C4-2B (cell line): Measurements from ENCODE around the gene VPS36.

Experiments
- ZFX ChIP-seq: fragments of 450-650 bp; IDR thresholded peaks from 2 replicates; pipeline ENCODE4 v1.6.1; 2017
- TF ChIP-seq, protein P1 (sequence below): fragments of 450-650 bp; conservative IDR thresholded peaks from 2 replicates; pipeline ENCODE4 v1.5.1; 2017; ENCODE audit warnings: mild to moderate bottlenecking

DNA sequence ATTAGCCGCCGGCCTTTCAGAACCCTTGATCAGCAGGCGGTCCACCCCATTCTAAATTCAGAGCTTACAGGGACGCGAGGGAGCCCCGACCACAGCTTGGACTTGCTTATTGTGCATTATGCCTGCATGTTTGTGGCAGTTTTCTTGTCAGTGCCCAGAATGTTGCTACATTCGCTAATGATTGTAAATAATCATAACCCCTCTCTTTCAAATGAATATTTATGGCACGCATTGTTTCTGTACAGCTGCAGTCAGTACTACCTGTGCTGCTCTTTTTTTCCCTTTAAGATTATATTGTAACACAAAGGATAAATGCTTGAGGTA is 321 bp upstream of the VPS36 start:
- TF ChIP-seq, protein P1, sequence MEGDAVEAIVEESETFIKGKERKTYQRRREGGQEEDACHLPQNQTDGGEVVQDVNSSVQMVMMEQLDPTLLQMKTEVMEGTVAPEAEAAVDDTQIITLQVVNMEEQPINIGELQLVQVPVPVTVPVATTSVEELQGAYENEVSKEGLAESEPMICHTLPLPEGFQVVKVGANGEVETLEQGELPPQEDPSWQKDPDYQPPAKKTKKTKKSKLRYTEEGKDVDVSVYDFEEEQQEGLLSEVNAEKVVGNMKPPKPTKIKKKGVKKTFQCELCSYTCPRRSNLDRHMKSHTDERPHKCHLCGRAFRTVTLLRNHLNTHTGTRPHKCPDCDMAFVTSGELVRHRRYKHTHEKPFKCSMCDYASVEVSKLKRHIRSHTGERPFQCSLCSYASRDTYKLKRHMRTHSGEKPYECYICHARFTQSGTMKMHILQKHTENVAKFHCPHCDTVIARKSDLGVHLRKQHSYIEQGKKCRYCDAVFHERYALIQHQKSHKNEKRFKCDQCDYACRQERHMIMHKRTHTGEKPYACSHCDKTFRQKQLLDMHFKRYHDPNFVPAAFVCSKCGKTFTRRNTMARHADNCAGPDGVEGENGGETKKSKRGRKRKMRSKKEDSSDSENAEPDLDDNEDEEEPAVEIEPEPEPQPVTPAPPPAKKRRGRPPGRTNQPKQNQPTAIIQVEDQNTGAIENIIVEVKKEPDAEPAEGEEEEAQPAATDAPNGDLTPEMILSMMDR = no peak; the same call in none of the 2 replicates
- no peak for TF ChIP-seq ZFX
